B cell (primary cell): ENCODE data around the gene CETP. TPM values are rescaled to one million over a fixed set of nuclear protein-coding genes. Genes with fewer than 3 reads are reported as not detected.
A peak's percentile ranks its signal among the peaks of the same experiment; 100 is the strongest.

Source experiments
- ATAC-seq: fragments of 200-7000 bp; cut with Tn5 transposase; one replicate; pipeline ENCODE4 v1.10.0; 2021; ENCODE audit warnings: low read depth, mild to moderate bottlenecking, moderate number of reproducible peaks, moderate library complexity
- CTCF ChIA-PET: fragments of 350-600 bp; sonication (Branson Sonifier 250); formaldehyde crosslinking; loops from one replicate; lab custom pipeline; 2021; ENCODE audit warnings: antibody characterized with exemption, inconsistent platforms; lab: Charles Lee
- POLR2A ChIA-PET: fragments of 350-600 bp; sonication (Branson Sonifier 250); formaldehyde crosslinking; loops from one replicate; lab custom pipeline; 2021; ENCODE audit warnings: antibody characterized with exemption; lab: Charles Lee
- DNase-seq: peaks from one replicate; pipeline ENCODE4 v3.0.0; 2013
- H2AFZ ChIP-seq: 2 replicates; pipeline ENCODE4 v1.6.1; 2012; ENCODE audit warnings: mild to moderate bottlenecking, low read depth, low read length; ENCODE audit not compliant: insufficient read depth, poor library complexity, severe bottlenecking
- H3K27ac ChIP-seq, 2 donors: 1 replicate in 1 of 2; 2 replicates in 1 of 2; pipeline ENCODE4 v1.5.1; 2012 to 2013; ENCODE audit warnings: low read length in 2 of 2, mild to moderate bottlenecking in 2 of 2, moderate library complexity in 1 of 2
- H3K27me3 ChIP-seq, 4 experiments: fragments of 200-600 bp in 1 of 4; sonication (generic) in 1 of 4; replicated peaks in 1 of 4; 1 replicate in 2 of 4; 2 replicates in 2 of 4; pipeline versions ENCODE4 v1.6.1 to v1.7.0; 2013 to 2016; ENCODE audit warnings: low read length in 3 of 4, mild to moderate bottlenecking in 2 of 4, mixed read lengths in 1 of 4, moderate library complexity in 1 of 4; ENCODE audit not compliant: insufficient read depth in 4 of 4, control insufficient read depth in 3 of 4; ENCODE audit errors: control extremely low read depth in 1 of 4
- H3K36me3 ChIP-seq, 2 experiments: replicated peaks in 1 of 2; 1 replicate in 1 of 2; 2 replicates in 1 of 2; pipeline versions ENCODE4 v1.6.1 to v1.7.1; 2013; ENCODE audit warnings: low read length in 1 of 2; ENCODE audit not compliant: insufficient read depth in 2 of 2, control insufficient read depth in 1 of 2; ENCODE audit errors: control extremely low read depth in 1 of 2, extremely low read depth in 1 of 2
- H3K4me1 ChIP-seq, 2 donors: fragments of 200-600 bp in 1 of 2; sonication (generic) in 1 of 2; 1 replicate in 1 of 2; 2 replicates in 1 of 2; pipeline versions ENCODE4 v1.5.1 to v1.6.1; 2013 to 2017; ENCODE audit warnings: low read length in 2 of 2; ENCODE audit not compliant: control insufficient read depth in 2 of 2, insufficient read depth in 2 of 2
- H3K4me2 ChIP-seq: replicated peaks from 2 replicates; pipeline ENCODE3; 2012; ENCODE audit warnings: mild to moderate bottlenecking, low read depth, low read length; ENCODE audit not compliant: poor library complexity, severe bottlenecking
- H3K4me3 ChIP-seq, 5 experiments: fragments of 200-600 bp in 1 of 5; sonication (generic) in 1 of 5; 1 replicate in 3 of 5; 2 replicates in 2 of 5; pipeline versions ENCODE4 v1.5.1 to v1.7.0; 2011 to 2016; ENCODE audit warnings: low read length in 4 of 5, mild to moderate bottlenecking in 4 of 5, low read depth in 2 of 5, control low read depth in 1 of 5, moderate library complexity in 1 of 5; ENCODE audit not compliant: insufficient read depth in 1 of 5; ENCODE audit errors: control extremely low read depth in 1 of 5, extremely low read depth in 1 of 5
- H3K79me2 ChIP-seq: fragments of 200-600 bp; sonication (generic); one replicate; pipeline ENCODE4 v1.6.0; 2016; ENCODE audit warnings: low read length; ENCODE audit not compliant: control insufficient read depth, insufficient read depth
- H3K9ac ChIP-seq: fragments of 200-600 bp; sonication (generic); 2 replicates; pipeline ENCODE4 v1.6.1; 2017; ENCODE audit warnings: mild to moderate bottlenecking, low read length, moderate library complexity
- H3K9me3 ChIP-seq, 3 donors: one replicate each; pipeline versions ENCODE4 v1.6.1 to v1.7.1; 2013; ENCODE audit warnings: low read length in 2 of 3; ENCODE audit not compliant: control insufficient read depth in 2 of 3, insufficient read depth in 1 of 3; ENCODE audit errors: control extremely low read depth in 1 of 3
- H4K20me1 ChIP-seq: 2 replicates; pipeline ENCODE4 v1.6.0; 2012; ENCODE audit warnings: mild to moderate bottlenecking, low read length; ENCODE audit not compliant: insufficient read depth, control insufficient read depth, poor library complexity, severe bottlenecking
- H3K27ac Mint-ChIP-seq: one replicate; pipeline ENCODE4 v1.8.0; 2021; ENCODE audit warnings: mixed read lengths
- H3K27me3 Mint-ChIP-seq: one replicate; pipeline ENCODE4 v1.8.0; 2021; ENCODE audit warnings: mixed read lengths
- H3K4me1 Mint-ChIP-seq: one replicate; pipeline ENCODE4 v1.8.0; 2021; ENCODE audit warnings: mixed read lengths
- H3K4me3 Mint-ChIP-seq: one replicate; pipeline ENCODE4 v1.8.0; 2021; ENCODE audit warnings: mixed read lengths
- H3K9me3 Mint-ChIP-seq: one replicate; pipeline ENCODE4 v1.8.0; 2022; ENCODE audit warnings: mixed read lengths; ENCODE audit not compliant: insufficient read depth
- EZH2 ChIP-seq: IDR thresholded peaks from 2 replicates; pipeline ENCODE4 v1.6.1; 2012; ENCODE audit warnings: borderline replicate concordance, low read depth, mild to moderate bottlenecking, moderate library complexity, low read length; ENCODE audit not compliant: insufficient read depth, poor library complexity, severe bottlenecking
- WGBS: methylation state at CpG from one replicate; pipeline ENCODE4 v1.1.5; 2013; ENCODE audit warnings: missing lambda C conversion rate; ENCODE audit not compliant: insufficient coverage; 5-methylcytosine and 5-hydroxymethylcytosine counted together
- intact Hi-C: fragments of 100-400 bp; cut with micrococcal nuclease; formaldehyde crosslinking; loops from one replicate; pipeline ENCODE4 v1.10.0; 2022
- polyA plus RNA-seq: library from polyadenylated mRNA; depleted of rRNA; stranded (reverse); fragments of >200 nt; gene quantifications from 2 replicates; pipeline ENCODE4 v1.2.3, GENCODE V29; 2012
- total RNA-seq, 2 donors: library from RNA; stranded (reverse); fragments of 120-200 nt in 1 of 2; gene quantifications; 1 replicate in 1 of 2; 2 replicates in 1 of 2; pipeline versions ENCODE4 v1.2.3 to v1.2.4, GENCODE V29; 2013 to 2022
- TF ChIP-seq, protein P1 (sequence below): fragments of 200-600 bp; IDR thresholded peaks from one replicate; pipeline ENCODE4 v1.8.0; 2022; ENCODE audit warnings: antibody characterized with exemption, mild to moderate bottlenecking

The CETP gene
- total and polyA plus RNA-seq, 2 donors (not counting 1 experiment from before 2014, with no cell fraction given) = 0.18 to 1.3 TPM

DNA sequence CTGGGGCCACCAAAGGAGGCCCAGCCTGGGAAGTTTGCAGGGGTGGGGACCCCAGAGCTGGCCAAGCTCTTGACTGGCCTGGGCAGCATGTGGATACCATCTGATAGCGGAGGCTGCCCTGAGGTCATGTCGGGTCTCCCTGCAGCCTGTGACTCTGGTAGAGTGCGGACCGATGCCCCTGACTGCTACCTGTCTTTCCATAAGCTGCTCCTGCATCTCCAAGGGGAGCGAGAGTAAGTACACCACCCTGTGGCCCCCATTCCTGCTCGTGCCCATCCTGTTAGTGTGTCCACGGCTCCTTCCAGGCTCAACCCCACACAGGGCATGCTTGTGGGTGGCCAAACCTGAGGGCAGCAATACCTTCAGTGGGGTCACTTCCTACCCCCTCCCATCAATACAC, 8.0 kb downstream of the CETP start:
- H4K20me1 ChIP-seq = no peaks in the 10 kb centered on the region
- no peaks in the 10 kb centered on the region for H3K27me3 ChIP-seq
- CTCF ChIA-PET = interaction anchor here (0.8 to 7.0 kb wide), 13 partner anchors 9 to 176 kb away, joined by 3 to 65 read pairs (median 4); partner anchors contain the start of gene NLRC5
- H3K27ac ChIP-seq = no peak overlapping the region
- Mint-ChIP-seq H3K9me3 (no peaks in the 10 kb centered on the region), H3K27ac (peak overlapping the region; percentile 97), H3K27me3 (no peaks in the 10 kb centered on the region), H3K4me3 (no peak overlapping the region), H3K4me1 (peaks cover 60% of the 10 kb centered on the region)
- intact Hi-C loops = loop anchor here (5.0 kb wide), 1 partner anchor 33 kb away; no protein-coding TSS in a partner anchor
- ATAC-seq = no peak
- H3K4me3 ChIP-seq = no peak overlapping the region
- peaks cover 1% of the 10 kb centered on the region for H3K79me2 ChIP-seq
- WGBS = 100% methylated on average over 7 of the region's 7 CpGs
- no peak overlapping the region for H3K9ac ChIP-seq
- DNase-seq = no peak
- TF ChIP-seq EZH2 = no peak
- TF ChIP-seq, protein P1, sequence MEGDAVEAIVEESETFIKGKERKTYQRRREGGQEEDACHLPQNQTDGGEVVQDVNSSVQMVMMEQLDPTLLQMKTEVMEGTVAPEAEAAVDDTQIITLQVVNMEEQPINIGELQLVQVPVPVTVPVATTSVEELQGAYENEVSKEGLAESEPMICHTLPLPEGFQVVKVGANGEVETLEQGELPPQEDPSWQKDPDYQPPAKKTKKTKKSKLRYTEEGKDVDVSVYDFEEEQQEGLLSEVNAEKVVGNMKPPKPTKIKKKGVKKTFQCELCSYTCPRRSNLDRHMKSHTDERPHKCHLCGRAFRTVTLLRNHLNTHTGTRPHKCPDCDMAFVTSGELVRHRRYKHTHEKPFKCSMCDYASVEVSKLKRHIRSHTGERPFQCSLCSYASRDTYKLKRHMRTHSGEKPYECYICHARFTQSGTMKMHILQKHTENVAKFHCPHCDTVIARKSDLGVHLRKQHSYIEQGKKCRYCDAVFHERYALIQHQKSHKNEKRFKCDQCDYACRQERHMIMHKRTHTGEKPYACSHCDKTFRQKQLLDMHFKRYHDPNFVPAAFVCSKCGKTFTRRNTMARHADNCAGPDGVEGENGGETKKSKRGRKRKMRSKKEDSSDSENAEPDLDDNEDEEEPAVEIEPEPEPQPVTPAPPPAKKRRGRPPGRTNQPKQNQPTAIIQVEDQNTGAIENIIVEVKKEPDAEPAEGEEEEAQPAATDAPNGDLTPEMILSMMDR = no peak
- H3K4me2 ChIP-seq = no peak overlapping the region
- H3K9me3 ChIP-seq = no peaks in the 10 kb centered on the region
- no peaks in the 10 kb centered on the region for H3K36me3 ChIP-seq
- POLR2A ChIA-PET = interaction anchor here (0.5 to 3.5 kb wide), 5 partner anchors 11 to 72 kb away, joined by 3 to 18 read pairs (median 3); no protein-coding TSS in a partner anchor
- no peak overlapping the region for H2AFZ ChIP-seq
- H3K4me1 ChIP-seq = peaks cover 57 to 64% of the 10 kb centered on the region in 2 donors
